Measurements from ENCODE around the gene BPIFB3. TPM values are rescaled to one million over a fixed set of nuclear protein-coding genes. Genes with fewer than 3 reads are reported as not detected.
A peak's percentile ranks its signal among the peaks of the same experiment; 100 is the strongest.

Gene BPIFB3
- not detected for polyA plus RNA-seq (ENCODE audit: insufficient read length in 4 of 4)

GRCh38 chr20:33053291-33054106 lies at the start of gene BPIFB3:
TSS of gene BPIFB3 (plus strand) at chr20:33053903. CDS start at chr20:33055436, 1,533 bp downstream.
- no peak for DNase-seq (ENCODE audit: low read depth in 4 of 4, low spot score in 3 of 4)

GRCh38 chr20:33004141-33004751 lies 49.5 kb upstream of the BPIFB3 start, which contains the start of gene SUN5:
TSS of gene SUN5 (minus strand) at chr20:33004433. CDS start at chr20:33004340, 93 bp downstream.
- DNase-seq (ENCODE audit: low read depth in 4 of 4, low spot score in 3 of 4), result no peak

- DNase-seq (ENCODE audit: low read depth in 4 of 4, low spot score in 3 of 4), result no peak
Measured at GRCh38 chr20:33005132-33005566, 48.6 kb upstream of the BPIFB3 start.

GRCh38 chr20:33005908-33006775 lies 47.6 kb upstream of the BPIFB3 start:
- no peak for DNase-seq (ENCODE audit: low read depth in 4 of 4, low spot score in 3 of 4)

DNA sequence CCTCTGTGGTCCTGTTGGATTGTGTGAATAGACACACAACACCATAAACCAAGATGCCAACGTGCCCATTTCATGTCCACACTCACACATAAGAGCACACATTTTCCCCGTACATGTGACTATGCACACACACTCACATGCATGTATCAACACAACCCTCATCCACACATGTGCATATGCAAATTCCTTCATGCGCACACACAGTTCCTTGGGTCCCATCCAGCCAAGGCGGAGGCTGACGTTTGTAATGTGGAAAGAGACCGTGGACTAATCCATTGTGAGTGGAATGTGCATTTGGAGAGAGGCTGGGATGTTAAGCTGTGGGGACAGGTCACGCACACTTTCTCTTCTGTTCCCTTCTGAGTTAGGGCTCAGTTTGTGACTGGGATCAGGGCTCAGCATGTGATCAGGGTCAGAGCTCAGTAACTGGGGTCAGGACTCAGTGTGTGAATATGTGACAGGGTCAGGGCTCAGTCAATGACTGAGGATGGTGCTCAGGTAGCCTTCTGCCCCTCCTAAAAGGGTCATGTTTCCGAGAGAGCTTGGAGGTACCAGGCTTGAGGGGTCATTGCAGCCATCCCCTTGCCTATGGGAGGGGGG lies 46.8 kb upstream of the BPIFB3 start:
- no peak for DNase-seq (ENCODE audit: low read depth in 4 of 4, low spot score in 3 of 4)

GRCh38 chr20:33007376-33008335 lies 46.0 kb upstream of the BPIFB3 start, which contains the start of gene BPIFB2:
TSS of gene BPIFB2 (plus strand) at chr20:33007704. CDS start at chr20:33008575, 871 bp downstream.
- no peak for DNase-seq (ENCODE audit: low read depth in 4 of 4, low spot score in 3 of 4)

DNA sequence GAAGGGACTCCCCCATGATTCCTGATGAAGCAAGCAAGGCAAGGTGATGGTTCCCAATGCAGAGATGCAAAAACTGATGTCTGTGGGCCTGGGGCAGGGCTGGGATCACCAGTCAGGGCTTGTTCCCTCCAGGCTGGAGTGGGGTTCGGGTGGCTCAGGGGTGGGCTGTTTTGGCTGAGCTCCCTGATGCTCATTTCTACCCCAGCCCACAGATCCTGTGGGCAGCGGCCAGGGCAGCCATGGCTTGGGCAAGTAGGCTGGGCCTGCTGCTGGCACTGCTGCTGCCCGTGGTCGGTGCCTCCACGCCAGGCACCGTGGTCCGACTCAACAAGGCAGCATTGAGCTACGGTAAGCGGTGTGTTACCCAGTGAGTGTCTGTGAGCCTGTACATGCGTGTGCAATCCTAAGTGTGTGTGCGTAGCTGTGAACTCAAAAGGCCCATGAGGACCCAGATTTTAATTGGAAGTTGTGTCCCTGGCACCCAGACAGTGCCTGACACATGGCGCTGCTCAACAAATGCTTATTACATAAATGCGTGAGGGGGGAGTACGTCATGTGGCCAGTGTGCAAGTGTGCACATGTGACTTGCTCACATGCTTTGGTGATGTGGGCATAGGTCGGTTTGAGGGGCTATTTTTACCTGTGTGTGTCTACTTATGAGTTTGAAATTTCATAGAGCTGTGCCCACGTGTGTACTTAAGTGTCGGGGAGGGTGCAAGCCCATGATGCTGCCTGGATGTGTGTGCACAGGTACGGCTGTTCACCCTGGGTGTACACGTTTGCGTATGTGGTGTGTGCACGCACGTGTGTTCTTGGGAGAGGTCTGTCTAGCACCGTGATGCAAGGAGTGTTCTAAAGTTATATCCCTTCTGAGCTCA lies 45.1 kb upstream of the BPIFB3 start:
- DNase-seq (ENCODE audit: low read depth in 4 of 4, low spot score in 3 of 4), result no peak

DNA sequence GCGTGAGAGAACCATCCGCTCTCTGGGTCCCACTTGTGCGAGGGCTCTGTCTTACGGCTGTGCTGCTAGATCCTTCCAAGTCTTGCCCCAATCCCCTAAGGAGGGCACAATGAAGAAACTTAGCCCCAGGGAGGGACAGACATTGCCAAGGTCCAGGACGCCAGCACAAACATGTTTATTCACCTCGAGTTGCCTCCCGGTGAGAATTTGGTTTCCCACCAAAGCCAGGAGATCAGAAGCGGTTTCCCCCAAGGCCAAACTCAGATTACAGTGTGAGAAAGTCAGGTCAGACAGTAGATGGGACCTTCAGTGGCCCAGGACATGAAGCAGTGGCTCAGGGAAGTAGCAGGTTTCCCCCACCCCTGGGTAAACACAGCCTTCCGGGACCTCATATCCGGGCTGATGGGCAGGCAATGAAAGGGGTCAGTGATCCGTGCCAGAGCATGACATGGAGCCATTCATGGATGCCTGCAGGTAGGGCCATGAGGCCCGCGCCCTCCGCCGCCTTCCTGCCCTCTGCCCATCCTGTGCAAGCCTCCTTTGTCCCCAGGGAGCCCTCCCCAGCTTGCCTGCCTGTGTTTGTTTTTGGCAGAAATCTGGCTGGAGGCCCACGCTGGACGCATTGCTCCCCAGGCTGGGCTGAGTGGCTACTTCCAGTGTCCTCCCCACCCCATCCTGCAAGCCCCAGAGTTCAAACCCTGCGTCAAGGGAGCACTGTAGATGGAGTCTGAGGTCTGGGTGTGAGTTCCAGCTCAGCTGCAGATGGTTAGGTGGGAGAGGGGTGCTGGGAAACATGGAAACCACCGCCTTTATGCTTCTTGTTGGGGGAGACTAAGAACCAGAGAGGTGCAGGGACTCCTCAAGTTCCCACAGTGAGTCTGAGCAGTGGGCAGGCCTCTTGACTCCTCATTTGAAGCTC lies 44.2 kb upstream of the BPIFB3 start:
- DNase-seq (ENCODE audit: low read depth in 4 of 4, low spot score in 3 of 4), result peak in 1 of 4 donors; percentile 25

- DNase-seq (ENCODE audit: low read depth in 4 of 4, low spot score in 3 of 4), result no peak
Measured at GRCh38 chr20:33010133-33010504, 43.6 kb upstream of the BPIFB3 start.

- no peak for DNase-seq (ENCODE audit: low read depth in 4 of 4, low spot score in 3 of 4)
Measured at GRCh38 chr20:33010674-33011449, 42.8 kb upstream of the BPIFB3 start.

DNA sequence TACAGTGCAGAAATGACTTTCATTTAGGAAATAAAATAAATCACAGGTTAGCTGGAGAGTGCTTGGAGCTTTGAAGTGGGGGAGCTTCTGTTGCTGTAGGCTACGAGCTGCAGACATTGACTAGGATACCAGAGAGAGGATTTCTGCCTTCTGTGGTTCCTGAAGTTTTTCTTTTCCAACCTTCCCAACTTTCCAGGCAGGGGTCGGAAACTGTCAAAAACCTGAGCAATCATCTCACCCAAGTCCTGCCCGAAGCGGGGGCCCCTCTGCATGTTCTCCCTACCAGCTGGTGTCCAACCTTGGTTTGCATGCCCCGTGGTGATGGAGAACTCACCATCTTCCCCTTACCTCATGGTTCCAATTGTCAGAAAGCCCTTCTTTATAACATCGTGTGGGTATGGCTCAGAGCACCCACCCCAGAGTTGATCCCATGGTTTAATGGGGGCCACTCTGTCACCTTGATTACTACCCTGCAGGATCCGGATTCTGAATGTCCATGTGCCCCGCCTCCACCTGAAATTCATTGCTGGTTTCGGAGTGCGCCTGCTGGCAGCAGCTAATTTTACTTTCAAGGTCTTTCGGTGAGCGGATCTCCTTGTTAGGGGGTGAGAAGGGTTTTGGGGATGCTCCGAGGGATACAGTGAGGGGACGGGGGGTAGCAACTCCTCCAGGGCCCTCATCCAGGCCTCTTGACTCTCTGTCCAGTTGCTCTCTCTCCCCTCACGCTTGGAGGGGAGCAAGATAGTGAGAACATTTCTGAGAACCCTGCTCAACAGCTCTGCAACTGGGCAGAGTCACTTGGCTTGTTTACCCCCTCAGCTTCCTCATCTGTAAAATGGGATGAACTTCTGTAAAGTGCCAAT lies 41.1 kb upstream of the BPIFB3 start:
- no peak for DNase-seq (ENCODE audit: low read depth in 4 of 4, low spot score in 3 of 4)

DNA sequence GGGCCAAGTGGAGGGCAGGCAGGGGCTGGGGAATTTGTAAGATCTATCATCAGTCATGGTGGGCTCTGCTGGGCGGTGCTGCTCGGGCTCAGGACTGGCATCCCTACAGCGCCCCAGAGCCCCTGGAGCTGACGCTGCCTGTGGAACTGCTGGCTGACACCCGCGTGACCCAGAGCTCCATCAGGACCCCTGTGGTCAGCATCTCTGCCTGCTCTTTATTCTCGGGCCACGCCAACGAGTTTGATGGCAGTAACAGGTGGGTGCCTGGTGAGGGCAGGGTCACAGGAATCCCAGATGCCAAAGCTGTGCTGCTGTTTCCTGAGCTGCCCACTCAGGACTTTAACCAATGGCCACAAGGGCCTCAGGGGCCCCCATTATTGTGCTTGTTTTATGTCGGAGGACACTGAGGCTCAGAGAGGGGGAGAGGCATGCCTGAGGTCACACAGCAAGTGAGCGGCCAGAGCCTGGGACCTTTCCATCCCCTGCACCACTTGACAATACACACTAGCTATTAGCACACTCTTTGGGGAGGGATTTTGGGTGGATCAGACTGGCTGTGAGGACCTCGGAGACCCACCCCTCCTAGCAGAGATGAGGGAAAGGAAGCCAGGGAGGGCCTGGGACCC lies 39.9 kb upstream of the BPIFB3 start:
- DNase-seq (ENCODE audit: low read depth in 4 of 4, low spot score in 3 of 4), result no peak

GRCh38 chr20:33014336-33015113 lies 39.2 kb upstream of the BPIFB3 start:
- DNase-seq (ENCODE audit: low read depth in 4 of 4, low spot score in 3 of 4), result no peak

DNA sequence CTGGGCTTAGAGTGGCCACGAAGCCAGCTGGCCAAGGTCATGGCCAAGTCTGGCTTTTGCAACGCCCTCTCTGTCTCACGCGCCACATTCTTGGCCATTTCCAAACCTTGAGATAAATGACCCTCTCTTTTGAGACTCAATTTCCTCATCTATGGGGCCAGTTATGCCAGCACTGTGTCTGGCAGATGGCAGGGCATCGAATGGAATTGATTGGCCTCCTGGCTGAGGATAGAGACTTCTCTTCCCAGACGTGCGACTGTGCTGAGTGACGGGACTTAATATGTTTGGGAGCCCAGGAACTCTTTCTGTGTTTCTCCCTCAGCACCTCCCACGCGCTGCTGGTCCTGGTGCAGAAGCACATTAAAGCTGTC lies 38.6 kb upstream of the BPIFB3 start:
- no peak for DNase-seq (ENCODE audit: low read depth in 4 of 4, low spot score in 3 of 4)

All from left renal pelvis (tissue), 4 donors.